Keratinocyte (primary cell): ENCODE measurements around the gene BAG5.

Experiments
- EZH2 ChIP-seq: IDR thresholded peaks from one replicate; pipeline ENCODE4 v1.6.1; 2012; ENCODE audit warnings: inconsistent platforms, mild to moderate bottlenecking, low read length, moderate library complexity
- TF ChIP-seq, protein P1 (sequence below), 3 experiments: IDR thresholded peaks in 1 of 3; conservative IDR thresholded peaks in 1 of 3; optimal IDR thresholded peaks in 1 of 3; 2 replicates in 2 of 3; 3 replicates in 1 of 3; pipeline versions ENCODE3 to v1.5.1; 2011; ENCODE audit warnings: low read length in 3 of 3, mild to moderate bottlenecking in 3 of 3, moderate library complexity in 2 of 3, control low read depth in 1 of 3, inconsistent platforms in 1 of 3; ENCODE audit not compliant: insufficient read depth in 2 of 3; ENCODE audit errors: extremely low read depth in 1 of 3

DNA sequence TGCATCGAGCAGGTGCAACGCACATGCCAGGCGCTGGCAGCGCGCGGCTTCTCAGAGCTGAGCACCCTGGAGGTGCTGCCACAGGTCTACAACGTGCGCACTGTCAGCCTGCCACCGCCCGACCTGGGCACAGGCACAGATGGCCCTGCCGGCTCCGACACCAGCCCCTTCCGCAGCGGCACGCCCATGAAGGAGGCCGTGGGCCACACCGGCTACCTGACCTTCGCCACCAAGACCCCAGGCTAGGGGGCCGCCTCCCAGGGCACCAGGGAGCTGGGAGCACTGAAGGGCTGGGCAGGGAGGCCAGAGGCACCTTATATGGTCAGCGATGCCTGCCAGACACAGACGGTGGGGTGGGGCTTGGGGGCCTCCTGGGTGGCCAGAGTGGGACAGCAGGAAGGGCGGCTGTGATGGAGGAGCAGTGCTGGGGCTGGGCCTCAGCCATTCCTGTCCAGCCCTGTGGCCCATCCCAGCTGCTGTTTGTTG, 27.8 kb downstream of the BAG5 start:
- TF ChIP-seq, protein P1, sequence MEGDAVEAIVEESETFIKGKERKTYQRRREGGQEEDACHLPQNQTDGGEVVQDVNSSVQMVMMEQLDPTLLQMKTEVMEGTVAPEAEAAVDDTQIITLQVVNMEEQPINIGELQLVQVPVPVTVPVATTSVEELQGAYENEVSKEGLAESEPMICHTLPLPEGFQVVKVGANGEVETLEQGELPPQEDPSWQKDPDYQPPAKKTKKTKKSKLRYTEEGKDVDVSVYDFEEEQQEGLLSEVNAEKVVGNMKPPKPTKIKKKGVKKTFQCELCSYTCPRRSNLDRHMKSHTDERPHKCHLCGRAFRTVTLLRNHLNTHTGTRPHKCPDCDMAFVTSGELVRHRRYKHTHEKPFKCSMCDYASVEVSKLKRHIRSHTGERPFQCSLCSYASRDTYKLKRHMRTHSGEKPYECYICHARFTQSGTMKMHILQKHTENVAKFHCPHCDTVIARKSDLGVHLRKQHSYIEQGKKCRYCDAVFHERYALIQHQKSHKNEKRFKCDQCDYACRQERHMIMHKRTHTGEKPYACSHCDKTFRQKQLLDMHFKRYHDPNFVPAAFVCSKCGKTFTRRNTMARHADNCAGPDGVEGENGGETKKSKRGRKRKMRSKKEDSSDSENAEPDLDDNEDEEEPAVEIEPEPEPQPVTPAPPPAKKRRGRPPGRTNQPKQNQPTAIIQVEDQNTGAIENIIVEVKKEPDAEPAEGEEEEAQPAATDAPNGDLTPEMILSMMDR (optimal IDR thresholded peaks at IDR 0.05 in 1 of 3, IDR thresholded peaks at IDR 0.05 in 1 of 3, conservative IDR thresholded peaks at IDR 0.05 in 1 of 3; ENCODE audit: extremely low read depth in 1 of 3, insufficient read depth in 2 of 3, low read length in 3 of 3), result no peak
- TF ChIP-seq EZH2, result no peak
